Measurements from ENCODE around the gene ERF. TPM values are rescaled to one million over a fixed set of nuclear protein-coding genes. Genes with fewer than 3 reads are reported as not detected.

The ERF gene
- total and polyA plus RNA-seq, 10 of the 15 experiments (the other 5 are each of a cell fraction or from before 2014, with no cell fraction given): 0.02 to 51.8 (median 14.4) TPM

- TF ChIP-seq, protein P1, sequence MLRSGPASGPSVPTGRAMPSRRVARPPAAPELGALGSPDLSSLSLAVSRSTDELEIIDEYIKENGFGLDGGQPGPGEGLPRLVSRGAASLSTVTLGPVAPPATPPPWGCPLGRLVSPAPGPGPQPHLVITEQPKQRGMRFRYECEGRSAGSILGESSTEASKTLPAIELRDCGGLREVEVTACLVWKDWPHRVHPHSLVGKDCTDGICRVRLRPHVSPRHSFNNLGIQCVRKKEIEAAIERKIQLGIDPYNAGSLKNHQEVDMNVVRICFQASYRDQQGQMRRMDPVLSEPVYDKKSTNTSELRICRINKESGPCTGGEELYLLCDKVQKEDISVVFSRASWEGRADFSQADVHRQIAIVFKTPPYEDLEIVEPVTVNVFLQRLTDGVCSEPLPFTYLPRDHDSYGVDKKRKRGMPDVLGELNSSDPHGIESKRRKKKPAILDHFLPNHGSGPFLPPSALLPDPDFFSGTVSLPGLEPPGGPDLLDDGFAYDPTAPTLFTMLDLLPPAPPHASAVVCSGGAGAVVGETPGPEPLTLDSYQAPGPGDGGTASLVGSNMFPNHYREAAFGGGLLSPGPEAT (IDR thresholded peaks at IDR 0.05; ENCODE audit: low read depth): 0 out of 2 replicates have a peak, but pooled peaks have one; percentile 26
- TF ChIP-seq NR2F1 (conservative IDR thresholded peaks at IDR 0.05) (no peak), FOXK2 (IDR thresholded peaks at IDR 0.05) (peak; percentile 78), ZNF687 (IDR thresholded peaks at IDR 0.05) (no peak), SMARCA5 (IDR thresholded peaks at IDR 0.05) (no peak), IRF3 (IDR thresholded peaks at IDR 0.05) (no peak), RUNX3 (IDR thresholded peaks at IDR 0.05; ENCODE audit: low read length) (peak; percentile 51; the same call in 1 of the 2 replicates), ZNF24 (IDR thresholded peaks at IDR 0.05) (no peak), SIN3A (IDR thresholded peaks at IDR 0.05; ENCODE audit: low read depth, low read length) (no peak), YBX1 (IDR thresholded peaks at IDR 0.05) (no peak), ZBED1 (IDR thresholded peaks at IDR 0.05; ENCODE audit: borderline replicate concordance) (no peak), POLR2AphosphoS2 (IDR thresholded peaks at IDR 0.05; ENCODE audit: low read depth, low read length) (no peak), SMAD5 (IDR thresholded peaks at IDR 0.05; ENCODE audit: low read depth) (no peak), CHD2 (IDR thresholded peaks at IDR 0.05; ENCODE audit: borderline replicate concordance, low read depth, low read length) (peak; percentile 92), ZNF217 (IDR thresholded peaks at IDR 0.05) (no peak), GATAD2B (conservative IDR thresholded peaks at IDR 0.05; ENCODE audit: low read depth) (0 out of 2 replicates have a peak, but pooled peaks have one; percentile 24), RELA (IDR thresholded peaks at IDR 0.05; ENCODE audit: borderline replicate concordance, partially characterized antibody) (no peak), RBBP5 (conservative IDR thresholded peaks at IDR 0.05) (no peak), BACH1 (IDR thresholded peaks at IDR 0.05; ENCODE audit: borderline replicate concordance) (no peak)
- TF ChIP-seq, protein P2, sequence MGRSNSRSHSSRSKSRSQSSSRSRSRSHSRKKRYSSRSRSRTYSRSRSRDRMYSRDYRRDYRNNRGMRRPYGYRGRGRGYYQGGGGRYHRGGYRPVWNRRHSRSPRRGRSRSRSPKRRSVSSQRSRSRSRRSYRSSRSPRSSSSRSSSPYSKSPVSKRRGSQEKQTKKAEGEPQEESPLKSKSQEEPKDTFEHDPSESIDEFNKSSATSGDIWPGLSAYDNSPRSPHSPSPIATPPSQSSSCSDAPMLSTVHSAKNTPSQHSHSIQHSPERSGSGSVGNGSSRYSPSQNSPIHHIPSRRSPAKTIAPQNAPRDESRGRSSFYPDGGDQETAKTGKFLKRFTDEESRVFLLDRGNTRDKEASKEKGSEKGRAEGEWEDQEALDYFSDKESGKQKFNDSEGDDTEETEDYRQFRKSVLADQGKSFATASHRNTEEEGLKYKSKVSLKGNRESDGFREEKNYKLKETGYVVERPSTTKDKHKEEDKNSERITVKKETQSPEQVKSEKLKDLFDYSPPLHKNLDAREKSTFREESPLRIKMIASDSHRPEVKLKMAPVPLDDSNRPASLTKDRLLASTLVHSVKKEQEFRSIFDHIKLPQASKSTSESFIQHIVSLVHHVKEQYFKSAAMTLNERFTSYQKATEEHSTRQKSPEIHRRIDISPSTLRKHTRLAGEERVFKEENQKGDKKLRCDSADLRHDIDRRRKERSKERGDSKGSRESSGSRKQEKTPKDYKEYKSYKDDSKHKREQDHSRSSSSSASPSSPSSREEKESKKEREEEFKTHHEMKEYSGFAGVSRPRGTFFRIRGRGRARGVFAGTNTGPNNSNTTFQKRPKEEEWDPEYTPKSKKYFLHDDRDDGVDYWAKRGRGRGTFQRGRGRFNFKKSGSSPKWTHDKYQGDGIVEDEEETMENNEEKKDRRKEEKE (IDR thresholded peaks at IDR 0.05): no peak
- TF ChIP-seq, protein P3, sequence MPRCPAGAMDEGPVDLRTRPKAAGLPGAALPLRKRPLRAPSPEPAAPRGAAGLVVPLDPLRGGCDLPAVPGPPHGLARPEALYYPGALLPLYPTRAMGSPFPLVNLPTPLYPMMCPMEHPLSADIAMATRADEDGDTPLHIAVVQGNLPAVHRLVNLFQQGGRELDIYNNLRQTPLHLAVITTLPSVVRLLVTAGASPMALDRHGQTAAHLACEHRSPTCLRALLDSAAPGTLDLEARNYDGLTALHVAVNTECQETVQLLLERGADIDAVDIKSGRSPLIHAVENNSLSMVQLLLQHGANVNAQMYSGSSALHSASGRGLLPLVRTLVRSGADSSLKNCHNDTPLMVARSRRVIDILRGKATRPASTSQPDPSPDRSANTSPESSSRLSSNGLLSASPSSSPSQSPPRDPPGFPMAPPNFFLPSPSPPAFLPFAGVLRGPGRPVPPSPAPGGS (IDR thresholded peaks at IDR 0.05; ENCODE audit: borderline replicate concordance, insufficient read depth, low read depth, low read length, poor library complexity, severe bottlenecking): no peak
Observed at GRCh38 chr19:42268142-42268703, 13.3 kb upstream of the ERF start (continued).
